Osteocyte (in vitro differentiated cells): ENCODE results near the gene ZNF750. TPM values are rescaled to one million over a fixed set of nuclear protein-coding genes. Genes with fewer than 3 reads are reported as not detected.
A peak's percentile ranks its signal among the peaks of the same experiment; 100 is the strongest.

Source experiments
- DNase-seq: peaks from one replicate; pipeline ENCODE4 v3.0.0; 2021; ENCODE audit warnings: mixed read lengths; ENCODE audit not compliant: unreplicated experiment; ENCODE audit errors: extremely low spot score
- H3K27ac Mint-ChIP-seq: one replicate; pipeline ENCODE4 v1.8.0; 2021; ENCODE audit warnings: mild to moderate bottlenecking, mixed read lengths; ENCODE audit not compliant: unreplicated experiment
- H3K27me3 Mint-ChIP-seq: one replicate; pipeline ENCODE4 v1.8.0; 2021; ENCODE audit warnings: mixed read lengths; ENCODE audit not compliant: unreplicated experiment
- H3K36me3 Mint-ChIP-seq: one replicate; pipeline ENCODE4 v1.8.0; 2021; ENCODE audit warnings: mixed read lengths; ENCODE audit not compliant: unreplicated experiment
- H3K4me1 Mint-ChIP-seq: one replicate; pipeline ENCODE4 v1.8.0; 2021; ENCODE audit warnings: mixed read lengths; ENCODE audit not compliant: unreplicated experiment
- H3K4me3 Mint-ChIP-seq: one replicate; pipeline ENCODE4 v1.8.0; 2021; ENCODE audit warnings: mild to moderate bottlenecking, moderate library complexity, mixed read lengths; ENCODE audit not compliant: unreplicated experiment
- H3K9me3 Mint-ChIP-seq: one replicate; pipeline ENCODE4 v1.8.0; 2021; ENCODE audit warnings: mixed read lengths; ENCODE audit not compliant: unreplicated experiment
- total RNA-seq: library from RNA; stranded (reverse); gene quantifications from 2 replicates; pipeline ENCODE4 v1.2.1, GENCODE V29; 2021
- TF ChIP-seq, protein P1 (sequence below): fragments of 200-600 bp; sonication (generic); IDR thresholded peaks from 2 replicates; pipeline ENCODE4 v1.5.0; 2021; ENCODE audit warnings: antibody characterized with exemption, mild to moderate bottlenecking, moderate library complexity

The ZNF750 gene
- total RNA-seq, 1 donor from 2014 or later = not detected

DNA sequence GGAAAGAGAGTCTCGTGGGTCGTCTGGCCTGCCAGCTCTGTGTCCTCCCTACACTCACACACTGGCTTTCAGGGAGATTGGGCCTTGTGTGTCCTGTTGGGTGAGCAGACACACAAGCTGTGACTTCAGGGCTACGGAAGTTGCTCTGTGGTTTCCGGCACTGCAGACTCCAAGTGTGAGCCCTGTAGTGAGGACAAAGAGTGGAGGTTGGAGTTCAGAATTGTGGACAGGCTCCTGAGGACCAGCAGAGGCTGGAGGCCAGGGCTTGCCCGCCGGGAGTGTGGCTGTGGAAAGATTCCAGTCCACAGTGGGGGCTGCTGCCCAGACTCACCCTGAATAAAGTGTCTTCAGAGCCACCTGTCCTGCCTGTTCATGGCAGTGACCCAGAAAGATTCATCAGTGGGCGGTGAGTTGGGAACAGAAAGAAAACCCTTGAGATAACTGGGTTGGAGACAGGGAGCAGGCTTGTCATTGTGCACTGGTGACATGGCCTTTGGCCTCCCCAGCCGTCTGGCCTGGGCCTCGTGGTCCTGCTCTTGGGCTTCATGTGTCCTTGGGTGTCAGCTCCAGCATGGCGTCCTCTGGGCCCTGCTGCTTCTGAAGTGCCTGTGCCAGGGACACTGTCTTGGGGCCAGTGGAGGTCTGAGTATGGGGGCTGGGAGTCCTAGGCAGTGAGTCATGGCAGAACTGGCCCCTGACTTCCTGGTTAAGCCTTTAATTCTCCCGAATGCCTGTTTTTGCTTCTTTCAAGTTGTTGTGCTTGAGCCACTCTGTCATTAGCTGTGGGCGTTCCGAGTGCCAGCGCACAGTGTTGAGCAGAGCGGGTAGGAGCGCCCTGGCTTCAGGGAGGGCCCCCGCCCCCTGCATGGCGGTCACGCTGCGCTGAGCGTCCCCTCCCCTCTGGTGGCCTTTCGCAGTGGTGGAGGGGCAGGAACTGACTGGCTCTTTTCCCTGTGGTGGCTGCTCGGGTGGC lies 19.9 kb upstream of the ZNF750 start:
- TF ChIP-seq, protein P1, sequence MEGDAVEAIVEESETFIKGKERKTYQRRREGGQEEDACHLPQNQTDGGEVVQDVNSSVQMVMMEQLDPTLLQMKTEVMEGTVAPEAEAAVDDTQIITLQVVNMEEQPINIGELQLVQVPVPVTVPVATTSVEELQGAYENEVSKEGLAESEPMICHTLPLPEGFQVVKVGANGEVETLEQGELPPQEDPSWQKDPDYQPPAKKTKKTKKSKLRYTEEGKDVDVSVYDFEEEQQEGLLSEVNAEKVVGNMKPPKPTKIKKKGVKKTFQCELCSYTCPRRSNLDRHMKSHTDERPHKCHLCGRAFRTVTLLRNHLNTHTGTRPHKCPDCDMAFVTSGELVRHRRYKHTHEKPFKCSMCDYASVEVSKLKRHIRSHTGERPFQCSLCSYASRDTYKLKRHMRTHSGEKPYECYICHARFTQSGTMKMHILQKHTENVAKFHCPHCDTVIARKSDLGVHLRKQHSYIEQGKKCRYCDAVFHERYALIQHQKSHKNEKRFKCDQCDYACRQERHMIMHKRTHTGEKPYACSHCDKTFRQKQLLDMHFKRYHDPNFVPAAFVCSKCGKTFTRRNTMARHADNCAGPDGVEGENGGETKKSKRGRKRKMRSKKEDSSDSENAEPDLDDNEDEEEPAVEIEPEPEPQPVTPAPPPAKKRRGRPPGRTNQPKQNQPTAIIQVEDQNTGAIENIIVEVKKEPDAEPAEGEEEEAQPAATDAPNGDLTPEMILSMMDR = no peak
- H3K27me3 Mint-ChIP-seq = no peaks in the 10 kb centered on the region
- peak overlapping the region; percentile 63 for H3K27ac Mint-ChIP-seq
- H3K4me1 Mint-ChIP-seq = peaks cover 39% of the 10 kb centered on the region
- no peaks in the 10 kb centered on the region for H3K9me3 Mint-ChIP-seq
- H3K36me3 Mint-ChIP-seq = peaks cover 7% of the 10 kb centered on the region
- DNase-seq = no peak
- no peak overlapping the region for H3K4me3 Mint-ChIP-seq

DNA sequence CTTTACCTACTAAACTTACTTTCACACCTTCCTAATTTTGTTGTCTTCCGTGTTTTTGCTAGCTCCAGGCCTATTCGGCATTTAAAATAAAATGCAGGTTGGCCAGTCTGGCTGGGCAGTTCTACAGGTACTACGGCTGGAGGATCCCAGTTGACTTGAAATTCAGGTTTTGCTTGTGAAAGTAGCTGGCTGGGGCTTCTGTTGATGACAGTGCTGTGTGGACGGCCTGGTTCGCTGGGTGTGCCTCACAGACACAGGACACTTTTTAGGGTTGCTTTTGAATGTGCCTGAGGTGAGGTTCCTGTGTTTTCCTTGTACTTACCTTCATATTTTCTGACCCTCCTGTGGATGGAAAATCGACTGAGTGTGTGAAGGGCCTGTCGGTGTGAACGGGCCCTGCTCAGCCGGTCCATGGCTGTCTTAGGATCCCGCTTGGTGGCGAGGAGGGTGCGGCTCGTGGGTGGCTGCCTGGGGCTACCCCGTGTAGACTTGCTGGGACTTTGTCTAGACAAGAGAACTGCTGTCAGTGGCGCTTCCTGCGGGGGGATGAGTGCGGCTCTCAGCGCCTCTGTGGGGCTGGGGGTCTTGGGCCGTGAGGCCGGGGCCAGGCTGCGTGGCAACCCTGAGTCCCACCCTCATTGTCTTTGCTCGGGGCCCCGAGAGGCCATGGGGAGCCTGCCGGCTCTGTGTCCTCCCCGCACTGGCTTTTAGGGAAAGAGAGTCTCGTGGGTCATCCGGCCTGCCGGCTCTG lies 18.7 kb upstream of the ZNF750 start:
- Mint-ChIP-seq H3K36me3 (peaks cover 11% of the 10 kb centered on the region), H3K27me3 (no peaks in the 10 kb centered on the region), H3K4me1 (peaks cover 29% of the 10 kb centered on the region), H3K27ac (no peak overlapping the region), H3K9me3 (no peaks in the 10 kb centered on the region), H3K4me3 (no peak overlapping the region)
- DNase-seq = no peak
- TF ChIP-seq, protein P1 = no peak

DNA sequence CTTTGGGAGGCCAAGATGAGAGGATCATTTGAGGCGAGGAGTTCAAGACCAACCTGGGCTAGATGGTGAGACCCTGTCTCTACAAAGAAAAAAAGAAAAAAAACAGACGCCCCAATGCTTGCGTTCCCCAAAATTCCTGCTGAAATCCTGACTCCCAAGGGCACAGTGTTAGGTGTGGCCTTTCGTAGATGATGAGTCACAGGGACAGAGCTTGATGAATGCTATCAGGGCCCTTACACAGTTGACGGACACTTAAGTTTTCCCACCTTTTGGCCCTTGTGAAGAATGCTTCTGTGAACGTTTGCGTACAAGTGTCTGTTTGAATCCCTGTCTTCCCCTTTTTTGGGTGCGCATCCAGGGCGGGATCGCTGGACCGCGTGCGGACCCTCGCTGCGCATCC lies 16.5 kb upstream of the ZNF750 start:
- Mint-ChIP-seq H3K27me3 (no peaks in the 10 kb centered on the region), H3K36me3 (peaks cover 11% of the 10 kb centered on the region), H3K4me3 (no peak overlapping the region), H3K4me1 (peaks cover 18% of the 10 kb centered on the region), H3K27ac (no peak overlapping the region), H3K9me3 (no peaks in the 10 kb centered on the region)
- TF ChIP-seq, protein P1 = no peak
- DNase-seq = no peak

DNA sequence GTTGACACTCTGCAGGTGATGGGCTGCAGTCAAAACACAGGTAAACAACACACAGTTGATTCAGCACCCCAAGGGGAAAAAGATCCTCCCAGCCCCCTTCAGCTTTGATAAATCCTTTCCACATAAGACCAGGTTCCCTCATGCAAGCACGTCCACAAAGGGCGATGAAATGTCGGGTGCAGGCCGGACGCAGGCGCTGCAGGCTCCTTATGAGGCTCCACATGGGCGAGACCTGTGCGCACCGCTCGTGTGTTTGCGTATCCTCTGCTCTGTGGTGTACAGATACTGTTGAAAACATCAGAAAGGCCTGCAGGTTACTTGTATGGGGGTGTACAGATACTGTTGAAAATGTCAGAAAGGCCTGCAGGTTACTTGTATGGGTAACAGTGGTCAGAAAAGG lies 14.4 kb upstream of the ZNF750 start:
- Mint-ChIP-seq H3K27me3 (no peaks in the 10 kb centered on the region), H3K9me3 (no peaks in the 10 kb centered on the region), H3K36me3 (peaks cover 11% of the 10 kb centered on the region), H3K4me1 (peaks cover 2% of the 10 kb centered on the region), H3K27ac (no peak overlapping the region), H3K4me3 (no peak overlapping the region)
- DNase-seq = no peak
- TF ChIP-seq, protein P1 = no peak

DNA sequence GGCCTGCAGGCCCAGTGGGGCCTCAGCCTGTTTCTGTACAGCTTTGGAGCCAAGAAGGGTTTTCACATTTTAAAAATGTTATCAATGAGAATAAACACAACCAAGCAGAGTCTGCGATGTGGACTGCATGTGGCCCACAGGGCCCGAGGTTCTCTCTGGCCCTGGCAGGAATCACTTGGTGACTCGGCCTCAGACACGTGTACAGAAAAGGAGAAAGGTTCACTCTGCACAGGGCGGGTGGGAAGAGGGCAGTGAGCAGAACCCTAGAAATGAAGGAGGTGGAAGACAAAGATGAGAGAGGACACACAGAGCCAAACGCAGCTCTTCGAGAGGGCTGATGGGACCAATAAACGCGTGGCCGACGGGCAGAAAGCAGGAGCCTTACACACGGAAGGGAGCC lies 11.6 kb upstream of the ZNF750 start:
- DNase-seq = no peak
- Mint-ChIP-seq H3K27me3 (no peaks in the 10 kb centered on the region), H3K4me3 (no peak overlapping the region), H3K36me3 (peaks cover 10% of the 10 kb centered on the region), H3K4me1 (no peaks in the 10 kb centered on the region), H3K9me3 (no peaks in the 10 kb centered on the region), H3K27ac (no peak overlapping the region)
- TF ChIP-seq, protein P1 = no peak
